ENCODE data around the gene OR10C1.

OR10C1 gene, protein sequence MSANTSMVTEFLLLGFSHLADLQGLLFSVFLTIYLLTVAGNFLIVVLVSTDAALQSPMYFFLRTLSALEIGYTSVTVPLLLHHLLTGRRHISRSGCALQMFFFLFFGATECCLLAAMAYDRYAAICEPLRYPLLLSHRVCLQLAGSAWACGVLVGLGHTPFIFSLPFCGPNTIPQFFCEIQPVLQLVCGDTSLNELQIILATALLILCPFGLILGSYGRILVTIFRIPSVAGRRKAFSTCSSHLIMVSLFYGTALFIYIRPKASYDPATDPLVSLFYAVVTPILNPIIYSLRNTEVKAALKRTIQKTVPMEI

DNA sequence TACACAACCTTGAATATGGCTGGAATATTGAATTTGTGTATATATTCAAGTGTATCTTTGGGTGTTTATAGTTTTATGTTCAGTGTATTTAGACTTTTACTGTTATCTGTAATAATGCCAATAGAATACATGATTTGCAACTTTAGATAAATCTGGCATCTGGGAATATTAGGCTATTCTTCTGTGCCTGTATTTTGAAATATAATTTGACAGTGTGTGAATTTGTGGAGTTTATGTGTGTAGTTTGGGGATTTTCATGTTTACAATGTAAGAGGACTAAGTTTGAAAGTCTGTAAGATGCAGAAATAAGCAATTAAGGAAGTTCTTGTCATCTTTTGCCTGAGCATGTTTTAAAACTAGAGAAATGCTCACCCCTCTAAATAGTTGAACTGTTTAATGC is at the start of gene OR10C1:
OR10C1 (plus strand) TSS at position 301 of the 400 bp plus-strand sequence. CDS start 710 bp downstream, outside the sequence.
- TF ChIP-seq GATA3 (IDR thresholded peaks at IDR 0.05; ENCODE audit: low read depth, low read length), result no peak
- TF ChIP-seq GATA2 (IDR thresholded peaks at IDR 0.05; ENCODE audit: low read depth, low read length), result no peak

DNA sequence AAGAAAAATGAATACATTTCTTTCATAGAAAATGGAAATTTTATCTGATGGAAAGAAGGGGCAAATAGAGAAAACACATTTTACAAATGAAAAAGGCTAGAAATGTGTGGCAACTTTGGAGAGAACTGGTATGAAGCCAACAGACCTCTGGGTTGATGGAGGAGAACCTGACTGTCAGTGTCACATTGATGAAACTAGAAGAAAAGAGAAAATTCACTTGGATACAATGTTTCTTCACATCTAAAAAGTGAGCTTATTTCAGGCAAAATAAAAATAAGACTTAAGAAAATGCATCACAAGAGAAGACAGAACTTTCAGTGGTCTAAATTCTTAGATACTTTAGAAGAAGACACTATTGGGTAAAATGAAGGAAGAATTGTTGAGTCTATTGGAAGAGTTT is 43.8 kb upstream of the OR10C1 start, which contains the start of gene OR12D2:
OR12D2 (plus strand) TSS at position 301 of the 400 bp plus-strand sequence. CDS start 1,069 bp downstream, outside the sequence.
- no peak for TF ChIP-seq GATA2 (IDR thresholded peaks at IDR 0.05; ENCODE audit: low read depth, low read length)
- TF ChIP-seq GATA3 (IDR thresholded peaks at IDR 0.05; ENCODE audit: low read depth, low read length), result no peak

DNA sequence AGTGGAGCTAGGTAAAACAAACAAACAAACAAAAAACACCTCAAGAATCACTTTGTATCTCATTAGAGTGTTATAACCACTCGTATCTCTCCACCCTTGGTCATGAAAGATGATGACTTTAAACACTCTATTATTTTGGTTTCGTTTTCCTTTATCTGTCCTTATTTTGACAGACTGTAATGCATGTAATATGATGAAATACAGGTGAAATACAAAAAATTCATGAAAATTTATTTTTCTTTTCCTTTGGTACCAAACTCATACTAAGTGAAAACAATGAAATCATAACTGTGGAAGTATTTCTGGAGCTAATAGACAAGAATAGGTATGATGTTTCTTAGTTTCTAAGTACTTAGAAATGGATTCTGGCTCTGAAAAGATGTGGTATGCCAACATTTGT is 39.6 kb upstream of the OR10C1 start:
- TF ChIP-seq GATA3 (IDR thresholded peaks at IDR 0.05; ENCODE audit: low read depth, low read length) (no peak), GATA2 (IDR thresholded peaks at IDR 0.05; ENCODE audit: low read depth, low read length) (no peak)

DNA sequence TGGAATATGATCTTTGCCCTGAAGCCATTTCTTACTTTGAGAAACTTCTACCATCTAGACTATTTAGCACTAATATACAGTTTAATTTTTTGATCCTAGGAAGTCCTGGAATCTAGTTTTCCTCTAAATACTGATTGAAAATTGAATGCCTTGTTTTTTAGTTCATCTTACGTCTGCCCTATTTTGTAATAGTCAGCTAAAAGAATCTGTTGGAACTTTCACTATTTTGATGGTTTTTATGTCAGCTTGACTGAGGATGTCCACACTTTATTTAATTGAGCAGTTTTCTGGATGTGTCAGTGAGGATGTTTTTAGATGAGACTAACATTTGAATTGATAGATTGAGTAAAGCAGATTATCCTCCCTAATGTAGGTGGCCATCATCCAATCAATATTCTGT is 35.3 kb upstream of the OR10C1 start:
- TF ChIP-seq GATA2 (IDR thresholded peaks at IDR 0.05; ENCODE audit: low read depth, low read length), result no peak
- TF ChIP-seq GATA3 (IDR thresholded peaks at IDR 0.05; ENCODE audit: low read depth, low read length), result no peak

DNA sequence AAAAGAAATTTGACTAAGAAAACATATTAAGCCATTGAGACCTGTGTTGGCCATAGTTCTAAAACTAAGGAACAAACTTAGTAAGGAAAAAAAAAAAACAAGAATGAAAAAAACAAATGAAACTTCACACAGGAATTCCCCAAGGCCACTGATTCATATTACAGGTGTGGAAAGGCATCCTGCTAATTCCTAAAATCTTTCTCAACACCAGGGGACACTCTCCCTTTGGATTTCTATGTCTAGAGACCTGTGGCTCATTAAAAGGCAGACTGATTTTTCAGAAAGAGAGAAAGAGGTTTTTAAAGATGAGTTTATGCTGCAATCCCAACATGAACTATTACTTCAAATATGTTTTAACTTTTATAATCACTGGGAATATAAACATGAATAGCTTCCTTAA is 24.5 kb upstream of the OR10C1 start, which contains the start of gene OR12D1:
OR12D1 (plus strand) TSS at position 341 of the 400 bp plus-strand sequence.
- no peak for TF ChIP-seq GATA3 (IDR thresholded peaks at IDR 0.05; ENCODE audit: low read depth, low read length)
- no peak for TF ChIP-seq GATA2 (IDR thresholded peaks at IDR 0.05; ENCODE audit: low read depth, low read length)

DNA sequence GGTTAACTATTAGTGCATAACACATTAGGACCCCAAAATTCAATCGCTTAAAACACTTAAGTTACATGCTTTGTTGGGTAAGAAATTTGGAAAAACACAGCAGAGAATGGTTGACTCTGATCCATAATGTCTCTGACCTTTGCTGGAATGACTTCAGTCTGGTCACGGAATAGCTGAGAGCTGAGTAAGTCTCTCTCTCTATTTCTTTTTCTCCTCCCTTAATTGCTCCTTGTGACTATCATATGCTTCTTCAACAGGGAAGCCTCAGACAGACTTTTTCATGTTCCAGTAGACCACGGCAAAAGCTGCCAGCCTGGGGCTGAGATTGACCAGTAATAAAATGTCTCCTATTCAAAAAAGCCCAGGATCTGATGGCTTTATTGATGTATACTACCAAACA is 19.6 kb upstream of the OR10C1 start:
- TF ChIP-seq GATA2 (IDR thresholded peaks at IDR 0.05; ENCODE audit: low read depth, low read length), result no peak
- no peak for TF ChIP-seq GATA3 (IDR thresholded peaks at IDR 0.05; ENCODE audit: low read depth, low read length)

DNA sequence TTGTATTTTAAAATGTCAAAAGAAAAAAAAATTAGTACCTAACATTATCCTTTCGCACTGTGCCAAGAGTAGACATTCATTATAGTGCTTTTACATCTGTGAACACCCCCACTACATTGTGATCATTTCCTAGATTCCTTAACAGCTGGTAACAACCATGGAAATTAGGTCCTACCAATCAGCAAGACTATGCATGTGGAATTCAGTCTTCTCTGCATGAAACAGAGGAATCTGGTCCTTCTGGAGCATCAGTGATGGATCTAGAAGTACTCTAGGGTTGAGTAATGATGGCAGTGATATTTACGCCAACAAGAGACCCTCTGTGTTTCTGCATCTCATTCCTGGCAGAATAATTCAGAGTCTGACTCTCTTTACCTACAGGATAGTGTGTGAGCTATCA is 14.9 kb upstream of the OR10C1 start:
- TF ChIP-seq GATA2 (IDR thresholded peaks at IDR 0.05; ENCODE audit: low read depth, low read length) (no peak), GATA3 (IDR thresholded peaks at IDR 0.05; ENCODE audit: low read depth, low read length) (no peak)

DNA sequence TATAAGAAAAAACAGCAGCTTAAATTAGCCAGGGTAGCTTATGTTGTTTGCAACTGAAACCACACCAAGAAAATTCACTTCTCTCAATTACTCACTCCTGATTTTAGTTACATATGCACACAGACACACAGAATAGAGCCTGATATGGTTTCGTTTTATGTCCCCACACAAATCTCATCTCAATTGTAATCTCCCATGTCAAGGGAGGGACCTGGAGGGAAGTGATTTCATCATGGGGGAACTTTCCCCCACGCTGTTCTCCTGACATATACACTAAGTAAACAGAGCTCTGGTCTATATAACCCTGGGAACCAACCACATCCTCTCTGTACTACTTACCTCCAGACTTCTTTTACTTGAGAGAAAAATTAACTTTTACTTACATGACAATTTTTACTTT is 14.5 kb upstream of the OR10C1 start:
- TF ChIP-seq GATA2 (IDR thresholded peaks at IDR 0.05; ENCODE audit: low read depth, low read length) (no peak), GATA3 (IDR thresholded peaks at IDR 0.05; ENCODE audit: low read depth, low read length) (no peak)

DNA sequence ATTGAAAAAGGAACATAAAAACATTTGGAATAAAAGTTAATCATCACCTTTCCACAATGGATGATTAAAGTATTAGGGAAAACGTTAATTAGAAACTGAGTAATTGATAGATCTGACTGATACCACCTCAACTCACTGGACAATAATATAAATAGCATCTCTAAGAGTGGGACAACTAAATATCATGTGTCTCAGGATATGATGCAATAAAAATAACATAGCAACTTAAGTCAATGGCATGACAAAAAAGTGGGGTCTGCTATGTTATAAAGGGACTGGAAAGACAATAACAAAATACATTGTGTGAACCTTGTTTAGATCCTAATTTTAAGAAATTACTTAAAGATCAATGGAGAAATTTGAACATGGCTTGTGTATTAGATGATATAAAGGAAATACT is 14.0 kb upstream of the OR10C1 start:
- TF ChIP-seq GATA2 (IDR thresholded peaks at IDR 0.05; ENCODE audit: low read depth, low read length) (no peak), GATA3 (IDR thresholded peaks at IDR 0.05; ENCODE audit: low read depth, low read length) (no peak)

DNA sequence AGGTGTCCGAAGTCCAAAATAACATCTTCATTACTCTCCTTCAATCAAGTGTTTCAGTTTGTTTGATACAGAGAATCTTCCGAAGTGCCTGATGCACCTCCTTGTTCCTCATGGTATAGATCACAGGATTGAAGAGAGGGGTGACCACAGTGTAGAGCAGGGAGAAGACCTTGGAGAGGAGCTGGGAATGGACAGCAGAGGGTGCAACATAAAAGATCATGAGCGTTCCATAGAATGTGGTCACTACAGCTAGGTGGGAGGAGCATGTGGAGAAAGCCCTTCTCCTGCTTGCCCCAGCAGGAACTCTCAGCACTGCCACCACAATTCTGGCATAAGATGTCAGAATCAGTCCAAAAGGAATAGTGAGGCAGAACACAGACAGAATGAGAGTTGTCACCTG is 12.5 kb upstream of the OR10C1 start:
- TF ChIP-seq GATA2 (IDR thresholded peaks at IDR 0.05; ENCODE audit: low read depth, low read length) (no peak), GATA3 (IDR thresholded peaks at IDR 0.05; ENCODE audit: low read depth, low read length) (no peak)

DNA sequence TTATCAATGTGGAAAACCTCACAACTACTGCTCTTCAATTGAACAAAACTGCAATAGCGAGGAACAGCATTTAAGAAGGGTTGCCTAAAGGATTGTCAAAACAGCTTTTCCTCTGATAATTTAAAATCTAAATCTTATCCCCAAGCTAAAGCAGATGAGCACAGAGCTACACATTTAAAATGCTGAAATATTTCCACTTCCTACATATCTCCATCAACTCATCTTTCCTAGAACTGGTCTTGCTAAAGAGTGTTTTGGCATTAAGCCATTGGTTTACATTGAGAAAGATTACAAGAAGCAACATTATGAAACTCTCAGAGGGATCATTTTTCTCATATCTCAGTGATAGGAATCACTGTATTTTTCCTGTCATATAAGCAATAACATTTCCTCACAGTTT is 3.6 kb downstream of the OR10C1 start:
- TF ChIP-seq GATA2 (IDR thresholded peaks at IDR 0.05; ENCODE audit: low read depth, low read length) (no peak), GATA3 (IDR thresholded peaks at IDR 0.05; ENCODE audit: low read depth, low read length) (no peak)

DNA sequence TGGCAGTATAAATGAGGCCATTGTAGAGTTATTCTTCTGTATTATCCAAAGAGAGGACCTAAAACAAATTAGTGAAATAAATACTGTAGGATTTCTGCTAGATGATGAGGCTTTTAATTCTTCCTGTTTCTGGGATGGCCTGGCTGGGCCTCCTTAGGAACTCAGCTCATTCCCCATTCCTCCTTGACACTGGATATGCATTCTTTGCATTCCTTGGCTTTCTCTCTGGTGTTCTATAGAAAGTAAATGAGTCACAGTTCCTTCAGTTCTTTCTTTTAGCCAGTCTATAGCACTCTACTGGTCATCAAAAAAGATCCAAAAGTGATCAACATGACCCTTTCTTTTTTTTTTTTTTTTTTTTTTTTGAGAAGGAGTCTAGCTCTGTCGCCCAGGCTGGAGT is 8.6 kb downstream of the OR10C1 start:
- TF ChIP-seq GATA3 (IDR thresholded peaks at IDR 0.05; ENCODE audit: low read depth, low read length) (no peak), GATA2 (IDR thresholded peaks at IDR 0.05; ENCODE audit: low read depth, low read length) (no peak)

DNA sequence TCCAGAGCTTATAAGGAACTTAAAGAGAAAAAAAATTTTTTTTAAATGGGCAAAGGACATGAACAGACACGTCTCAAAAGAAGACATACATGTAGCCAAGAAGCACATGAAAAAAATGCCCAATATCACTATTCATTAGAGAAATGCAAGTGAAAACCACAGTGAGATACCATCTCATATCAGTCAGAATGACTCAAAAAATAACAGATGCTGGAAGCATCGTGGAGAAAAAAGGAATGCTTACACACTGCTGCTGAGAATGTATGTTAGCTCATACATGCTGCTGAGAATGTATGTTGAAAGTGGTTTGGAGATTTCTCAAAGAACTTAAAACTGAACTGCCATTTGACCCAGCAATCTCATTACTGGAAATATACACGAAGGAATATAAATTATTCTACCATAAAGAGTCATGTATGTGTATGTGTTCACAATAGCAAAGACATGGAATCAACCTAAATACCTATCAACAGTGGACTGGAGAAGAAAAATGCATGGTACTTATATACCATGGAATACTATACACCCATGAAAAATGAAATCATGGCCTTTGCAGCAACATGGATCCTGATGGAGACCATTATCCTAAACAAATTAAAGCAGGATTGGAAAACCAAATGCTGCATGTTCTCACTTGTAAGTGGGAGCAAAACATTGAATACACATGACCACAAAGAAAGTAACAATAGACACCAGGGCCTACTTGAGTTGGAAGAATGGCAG is 12.5 kb downstream of the OR10C1 start:
- TF ChIP-seq GATA2 (IDR thresholded peaks at IDR 0.05; ENCODE audit: low read depth, low read length) (no peak), GATA3 (IDR thresholded peaks at IDR 0.05; ENCODE audit: low read depth, low read length) (no peak)

DNA sequence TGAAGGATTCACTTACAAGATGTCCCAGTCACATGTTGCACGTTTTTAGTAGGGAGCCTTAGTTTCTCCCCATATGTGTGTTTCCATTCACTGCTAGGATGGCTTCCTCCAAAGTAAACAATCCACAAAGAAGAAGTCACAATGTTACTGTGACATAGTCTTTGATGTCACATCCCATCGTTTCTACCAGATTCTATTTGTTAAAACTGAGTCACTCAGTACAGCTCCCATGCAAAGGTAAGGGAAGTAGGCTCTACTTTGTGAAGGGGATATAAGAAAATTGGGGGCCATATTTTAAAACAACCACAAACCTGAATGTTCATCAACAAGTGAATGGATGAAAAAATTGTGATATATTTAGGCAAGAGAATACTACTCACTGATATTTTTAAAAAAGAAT is 17.9 kb downstream of the OR10C1 start, which contains the start of the genes OR11A1 and OR2H1:
OR11A1 (minus strand) TSS at position 101 of the 400 bp plus-strand sequence. CDS start 29,430 bp downstream, outside the sequence.
OR2H1 (plus strand) TSS at position 185 of the 400 bp plus-strand sequence. CDS start 4,615 bp downstream, outside the sequence.
- TF ChIP-seq GATA2 (IDR thresholded peaks at IDR 0.05; ENCODE audit: low read depth, low read length), result no peak

Measured in SH-SY5Y (cell line).